B cell (primary cell): ENCODE data around the gene RAD51B. TPM values are rescaled to one million over a fixed set of nuclear protein-coding genes. Genes with fewer than 3 reads are reported as not detected.

Experiments
- ATAC-seq: fragments of 200-7000 bp; cut with Tn5 transposase; one replicate; pipeline ENCODE4 v1.10.0; 2021; ENCODE audit warnings: low read depth, mild to moderate bottlenecking, moderate number of reproducible peaks, moderate library complexity
- CTCF ChIA-PET: fragments of 350-600 bp; sonication (Branson Sonifier 250); formaldehyde crosslinking; loops from one replicate; lab custom pipeline; 2021; ENCODE audit warnings: antibody characterized with exemption, inconsistent platforms; lab: Charles Lee
- POLR2A ChIA-PET: fragments of 350-600 bp; sonication (Branson Sonifier 250); formaldehyde crosslinking; loops from one replicate; lab custom pipeline; 2021; ENCODE audit warnings: antibody characterized with exemption; lab: Charles Lee
- DNase-seq: peaks from one replicate; pipeline ENCODE4 v3.0.0; 2013
- H2AFZ ChIP-seq: 2 replicates; pipeline ENCODE4 v1.6.1; 2012; ENCODE audit warnings: mild to moderate bottlenecking, low read depth, low read length; ENCODE audit not compliant: insufficient read depth, poor library complexity, severe bottlenecking
- H3K27ac ChIP-seq, 2 donors: 1 replicate in 1 of 2; 2 replicates in 1 of 2; pipeline ENCODE4 v1.5.1; 2012 to 2013; ENCODE audit warnings: low read length in 2 of 2, mild to moderate bottlenecking in 2 of 2, moderate library complexity in 1 of 2
- H3K27me3 ChIP-seq, 4 experiments: fragments of 200-600 bp in 1 of 4; sonication (generic) in 1 of 4; replicated peaks in 1 of 4; 1 replicate in 2 of 4; 2 replicates in 2 of 4; pipeline versions ENCODE4 v1.6.1 to v1.7.0; 2013 to 2016; ENCODE audit warnings: low read length in 3 of 4, mild to moderate bottlenecking in 2 of 4, mixed read lengths in 1 of 4, moderate library complexity in 1 of 4; ENCODE audit not compliant: insufficient read depth in 4 of 4, control insufficient read depth in 3 of 4; ENCODE audit errors: control extremely low read depth in 1 of 4
- H3K36me3 ChIP-seq, 2 experiments: replicated peaks in 1 of 2; 1 replicate in 1 of 2; 2 replicates in 1 of 2; pipeline versions ENCODE4 v1.6.1 to v1.7.1; 2013; ENCODE audit warnings: low read length in 1 of 2; ENCODE audit not compliant: insufficient read depth in 2 of 2, control insufficient read depth in 1 of 2; ENCODE audit errors: control extremely low read depth in 1 of 2, extremely low read depth in 1 of 2
- H3K4me1 ChIP-seq, 2 donors: fragments of 200-600 bp in 1 of 2; sonication (generic) in 1 of 2; 1 replicate in 1 of 2; 2 replicates in 1 of 2; pipeline versions ENCODE4 v1.5.1 to v1.6.1; 2013 to 2017; ENCODE audit warnings: low read length in 2 of 2; ENCODE audit not compliant: control insufficient read depth in 2 of 2, insufficient read depth in 2 of 2
- H3K4me2 ChIP-seq: replicated peaks from 2 replicates; pipeline ENCODE3; 2012; ENCODE audit warnings: mild to moderate bottlenecking, low read depth, low read length; ENCODE audit not compliant: poor library complexity, severe bottlenecking
- H3K4me3 ChIP-seq, 5 experiments: fragments of 200-600 bp in 1 of 5; sonication (generic) in 1 of 5; 1 replicate in 3 of 5; 2 replicates in 2 of 5; pipeline versions ENCODE4 v1.5.1 to v1.7.0; 2011 to 2016; ENCODE audit warnings: low read length in 4 of 5, mild to moderate bottlenecking in 4 of 5, low read depth in 2 of 5, control low read depth in 1 of 5, moderate library complexity in 1 of 5; ENCODE audit not compliant: insufficient read depth in 1 of 5; ENCODE audit errors: control extremely low read depth in 1 of 5, extremely low read depth in 1 of 5
- H3K79me2 ChIP-seq: fragments of 200-600 bp; sonication (generic); one replicate; pipeline ENCODE4 v1.6.0; 2016; ENCODE audit warnings: low read length; ENCODE audit not compliant: control insufficient read depth, insufficient read depth
- H3K9ac ChIP-seq: fragments of 200-600 bp; sonication (generic); 2 replicates; pipeline ENCODE4 v1.6.1; 2017; ENCODE audit warnings: mild to moderate bottlenecking, low read length, moderate library complexity
- H3K9me3 ChIP-seq, 3 donors: one replicate each; pipeline versions ENCODE4 v1.6.1 to v1.7.1; 2013; ENCODE audit warnings: low read length in 2 of 3; ENCODE audit not compliant: control insufficient read depth in 2 of 3, insufficient read depth in 1 of 3; ENCODE audit errors: control extremely low read depth in 1 of 3
- H4K20me1 ChIP-seq: 2 replicates; pipeline ENCODE4 v1.6.0; 2012; ENCODE audit warnings: mild to moderate bottlenecking, low read length; ENCODE audit not compliant: insufficient read depth, control insufficient read depth, poor library complexity, severe bottlenecking
- H3K27ac Mint-ChIP-seq: one replicate; pipeline ENCODE4 v1.8.0; 2021; ENCODE audit warnings: mixed read lengths
- H3K27me3 Mint-ChIP-seq: one replicate; pipeline ENCODE4 v1.8.0; 2021; ENCODE audit warnings: mixed read lengths
- H3K4me1 Mint-ChIP-seq: one replicate; pipeline ENCODE4 v1.8.0; 2021; ENCODE audit warnings: mixed read lengths
- H3K4me3 Mint-ChIP-seq: one replicate; pipeline ENCODE4 v1.8.0; 2021; ENCODE audit warnings: mixed read lengths
- H3K9me3 Mint-ChIP-seq: one replicate; pipeline ENCODE4 v1.8.0; 2022; ENCODE audit warnings: mixed read lengths; ENCODE audit not compliant: insufficient read depth
- EZH2 ChIP-seq: IDR thresholded peaks from 2 replicates; pipeline ENCODE4 v1.6.1; 2012; ENCODE audit warnings: borderline replicate concordance, low read depth, mild to moderate bottlenecking, moderate library complexity, low read length; ENCODE audit not compliant: insufficient read depth, poor library complexity, severe bottlenecking
- WGBS: methylation state at CpG from one replicate; pipeline ENCODE4 v1.1.5; 2013; ENCODE audit warnings: missing lambda C conversion rate; ENCODE audit not compliant: insufficient coverage; 5-methylcytosine and 5-hydroxymethylcytosine counted together
- intact Hi-C: fragments of 100-400 bp; cut with micrococcal nuclease; formaldehyde crosslinking; loops from one replicate; pipeline ENCODE4 v1.10.0; 2022
- polyA plus RNA-seq: library from polyadenylated mRNA; depleted of rRNA; stranded (reverse); fragments of >200 nt; gene quantifications from 2 replicates; pipeline ENCODE4 v1.2.3, GENCODE V29; 2012
- total RNA-seq, 2 donors: library from RNA; stranded (reverse); fragments of 120-200 nt in 1 of 2; gene quantifications; 1 replicate in 1 of 2; 2 replicates in 1 of 2; pipeline versions ENCODE4 v1.2.3 to v1.2.4, GENCODE V29; 2013 to 2022
- TF ChIP-seq, protein P1 (sequence below): fragments of 200-600 bp; IDR thresholded peaks from one replicate; pipeline ENCODE4 v1.8.0; 2022; ENCODE audit warnings: antibody characterized with exemption, mild to moderate bottlenecking

The RAD51B gene
- total and polyA plus RNA-seq, 2 donors (not counting 1 experiment from before 2014, with no cell fraction given) = 6.5 to 60.6 TPM

DNA sequence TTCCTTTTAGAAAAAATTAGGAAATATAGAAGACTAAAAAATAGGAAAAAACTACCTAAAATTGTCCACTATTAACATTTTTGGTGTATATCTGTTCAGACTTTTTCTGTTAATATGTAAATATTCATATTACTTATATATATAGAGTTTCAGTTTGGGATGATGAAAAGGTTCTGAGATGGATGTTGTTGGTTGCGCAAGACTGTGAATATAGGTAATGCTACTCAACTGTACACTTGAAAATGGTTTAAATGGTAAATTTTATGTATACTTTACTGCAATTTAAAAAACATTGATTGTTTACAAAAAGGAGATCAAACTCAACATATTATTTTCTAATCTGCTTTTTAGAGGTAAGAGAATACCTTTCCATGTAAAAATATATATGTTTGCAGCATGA, 200.9 kb downstream of the RAD51B start:
- Histone ChIP-seq H3K36me3 (no peaks in the 10 kb centered on the region), H3K27me3 (no peaks in the 10 kb centered on the region), H3K9ac (no peak overlapping the region), H4K20me1 (no peaks in the 10 kb centered on the region), H3K9me3 (peaks cover 0 to 7% (median 1%) of the 10 kb centered on the region in 3 donors), H3K4me2 (no peak overlapping the region), H3K4me1 (peaks cover 0 to 6% of the 10 kb centered on the region in 2 donors), H3K27ac (no peak overlapping the region), H2AFZ (no peak overlapping the region), H3K4me3 (no peak overlapping the region), H3K79me2 (peaks cover 7% of the 10 kb centered on the region)
- TF ChIP-seq, protein P1, sequence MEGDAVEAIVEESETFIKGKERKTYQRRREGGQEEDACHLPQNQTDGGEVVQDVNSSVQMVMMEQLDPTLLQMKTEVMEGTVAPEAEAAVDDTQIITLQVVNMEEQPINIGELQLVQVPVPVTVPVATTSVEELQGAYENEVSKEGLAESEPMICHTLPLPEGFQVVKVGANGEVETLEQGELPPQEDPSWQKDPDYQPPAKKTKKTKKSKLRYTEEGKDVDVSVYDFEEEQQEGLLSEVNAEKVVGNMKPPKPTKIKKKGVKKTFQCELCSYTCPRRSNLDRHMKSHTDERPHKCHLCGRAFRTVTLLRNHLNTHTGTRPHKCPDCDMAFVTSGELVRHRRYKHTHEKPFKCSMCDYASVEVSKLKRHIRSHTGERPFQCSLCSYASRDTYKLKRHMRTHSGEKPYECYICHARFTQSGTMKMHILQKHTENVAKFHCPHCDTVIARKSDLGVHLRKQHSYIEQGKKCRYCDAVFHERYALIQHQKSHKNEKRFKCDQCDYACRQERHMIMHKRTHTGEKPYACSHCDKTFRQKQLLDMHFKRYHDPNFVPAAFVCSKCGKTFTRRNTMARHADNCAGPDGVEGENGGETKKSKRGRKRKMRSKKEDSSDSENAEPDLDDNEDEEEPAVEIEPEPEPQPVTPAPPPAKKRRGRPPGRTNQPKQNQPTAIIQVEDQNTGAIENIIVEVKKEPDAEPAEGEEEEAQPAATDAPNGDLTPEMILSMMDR = no peak
- TF ChIP-seq EZH2 = no peak
- CTCF ChIA-PET = no interaction called here
- Mint-ChIP-seq H3K27ac (no peak overlapping the region), H3K9me3 (peaks cover 11% of the 10 kb centered on the region), H3K4me1 (peaks cover 13% of the 10 kb centered on the region), H3K27me3 (no peaks in the 10 kb centered on the region), H3K4me3 (no peak overlapping the region)
- intact Hi-C loops = no loop called here
- DNase-seq = no peak
- ATAC-seq = no peak
- no CpG with 5 or more reads among the region's 1 CpG for WGBS
- POLR2A ChIA-PET = no interaction called here

DNA sequence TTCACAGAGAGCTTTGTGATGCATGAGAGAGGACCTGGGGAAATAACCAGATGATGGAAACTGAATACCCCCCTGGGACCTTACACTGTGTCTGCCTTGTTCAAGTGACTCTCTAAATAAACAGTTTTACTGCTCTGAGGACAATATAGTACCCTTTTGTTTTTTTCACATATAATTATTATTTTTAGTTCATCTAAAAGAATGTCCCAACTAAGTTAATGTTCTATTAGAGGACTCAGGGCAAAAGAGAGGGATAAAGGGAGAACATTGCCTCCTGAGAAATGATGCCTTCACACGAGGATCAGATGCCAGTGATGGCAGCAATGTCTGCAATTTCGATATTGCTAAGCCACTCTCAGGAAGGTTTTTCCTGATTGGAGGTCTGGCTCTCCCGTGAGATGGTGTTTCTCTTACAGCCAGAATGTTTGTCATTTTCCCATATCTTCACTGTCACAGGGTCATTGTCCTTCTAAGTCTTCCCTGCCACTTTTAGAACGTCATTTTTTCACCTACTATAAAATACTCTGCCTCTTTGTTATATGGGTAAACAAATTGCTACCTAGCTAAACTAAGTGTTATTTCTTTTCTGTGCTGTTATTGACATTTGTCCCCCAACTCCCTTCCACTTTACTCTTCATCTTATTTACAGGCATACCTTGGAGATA, 201.6 kb downstream of the RAD51B start:
- Histone ChIP-seq H3K4me2 (no peak overlapping the region), H3K79me2 (peaks cover 7% of the 10 kb centered on the region), H3K9ac (no peak overlapping the region), H2AFZ (no peak overlapping the region), H3K4me1 (peaks cover 0 to 6% of the 10 kb centered on the region in 2 donors), H3K27me3 (no peaks in the 10 kb centered on the region), H3K36me3 (no peaks in the 10 kb centered on the region), H3K4me3 (no peak overlapping the region), H3K9me3 (peaks cover 0 to 7% (median 1%) of the 10 kb centered on the region in 3 donors), H3K27ac (no peak overlapping the region), H4K20me1 (no peaks in the 10 kb centered on the region)
- H3K4me3 Mint-ChIP-seq = no peak overlapping the region
- TF ChIP-seq, protein P1 = no peak
- no peak for TF ChIP-seq EZH2
- DNase-seq = peak; percentile 13
- peaks cover 11% of the 10 kb centered on the region for H3K9me3 Mint-ChIP-seq
- peak; percentile 66 for ATAC-seq
- no peaks in the 10 kb centered on the region for H3K27me3 Mint-ChIP-seq
- CTCF ChIA-PET = no interaction called here
- 57% methylated on average over 1 of the region's 4 CpGs for WGBS
- POLR2A ChIA-PET = no interaction called here
- intact Hi-C loops = no loop called here
- peaks cover 13% of the 10 kb centered on the region for H3K4me1 Mint-ChIP-seq
- no peak overlapping the region for H3K27ac Mint-ChIP-seq
